ENCODE results near the gene TMEM127. TPM values are rescaled to one million over a fixed set of nuclear protein-coding genes. Genes with fewer than 3 reads are reported as not detected.
A peak's percentile ranks its signal among the peaks of the same experiment; 100 is the strongest.
"Not testable (repeated sequence)": the region's sequence is repeated elsewhere in the genome, so short reads cannot be mapped to it uniquely, and the experiment has no call there.

The TMEM127 gene
- total and polyA plus RNA-seq, 2 donors from 2014 or later: 37.4 to 72.3 TPM

DNA sequence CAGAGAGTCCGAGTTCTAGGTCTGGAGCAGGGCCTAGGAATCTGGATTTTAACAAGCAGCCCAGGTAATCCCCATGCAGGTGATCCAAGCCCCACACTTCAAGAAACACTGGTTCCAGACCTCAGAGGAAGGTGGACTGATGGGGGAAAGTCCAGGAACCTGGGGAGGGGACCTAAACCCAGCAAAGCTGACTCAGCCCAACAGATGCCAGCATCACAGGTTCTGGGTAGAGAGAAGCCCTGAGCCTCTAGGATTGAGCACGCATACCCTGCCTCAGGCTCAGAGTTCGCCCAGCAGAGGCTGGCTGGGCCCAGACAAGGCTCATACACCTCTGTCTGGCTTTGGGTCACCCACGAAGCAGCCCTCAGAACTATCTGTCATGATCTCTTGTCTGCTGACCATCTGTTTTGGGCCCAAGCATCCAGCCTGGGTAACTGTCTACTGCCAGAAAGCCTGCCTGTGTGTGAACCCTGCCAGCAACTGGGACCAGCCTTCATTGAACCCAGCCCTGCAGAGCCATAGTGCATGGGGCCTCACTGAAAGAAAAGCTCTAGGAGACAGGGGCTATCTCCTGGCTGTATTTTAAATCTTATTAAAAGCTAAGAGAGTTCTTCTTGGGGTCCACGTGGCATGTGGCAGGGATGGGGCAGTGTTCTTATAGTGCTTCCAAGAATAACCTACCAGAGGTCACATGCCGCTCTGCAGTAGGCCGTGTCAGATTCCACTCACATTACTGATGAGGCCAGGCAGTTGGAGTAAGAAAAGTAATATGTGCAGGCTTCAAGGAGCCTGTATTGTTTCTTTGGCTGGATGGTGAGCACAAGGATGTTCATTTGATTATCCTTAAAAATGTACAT, 7.4 kb downstream of the TMEM127 start:
- Histone ChIP-seq H3K36me3 (ENCODE audit: control insufficient read depth in 2 of 3, insufficient read depth in 3 of 3, low read length in 3 of 3) (peaks cover 3 to 29% (median 23%) of the 10 kb centered on the region in 3 donors), H3K9me3 (ENCODE audit: control insufficient read depth in 2 of 3, insufficient read depth in 1 of 3, low read length in 3 of 3) (no peaks in the 10 kb centered on the region), H3K27me3 (ENCODE audit: control insufficient read depth, insufficient read depth, low read length) (no peaks in the 10 kb centered on the region), H3K4me1 (ENCODE audit: control insufficient read depth in 2 of 3, insufficient read depth in 2 of 3, low read depth in 1 of 3, low read length in 3 of 3) (peaks cover 0 to 53% (median 51%) of the 10 kb centered on the region in 3 donors), H3K4me3 (ENCODE audit: low read length in 3 of 3) (no peak overlapping the region), H3K27ac (ENCODE audit: low read depth in 2 of 2, low read length in 2 of 2) (peak overlapping the region; percentile 68 to 93), H3K9ac (ENCODE audit: low read length in 3 of 3) (peak overlapping the region in 2 of 3 donors; percentile 4 to 52)
- FAIRE-seq (no peak), DNase-seq (peak in 2 of 5 donors; percentile 52 to 58)
- TF ChIP-seq, protein P1, sequence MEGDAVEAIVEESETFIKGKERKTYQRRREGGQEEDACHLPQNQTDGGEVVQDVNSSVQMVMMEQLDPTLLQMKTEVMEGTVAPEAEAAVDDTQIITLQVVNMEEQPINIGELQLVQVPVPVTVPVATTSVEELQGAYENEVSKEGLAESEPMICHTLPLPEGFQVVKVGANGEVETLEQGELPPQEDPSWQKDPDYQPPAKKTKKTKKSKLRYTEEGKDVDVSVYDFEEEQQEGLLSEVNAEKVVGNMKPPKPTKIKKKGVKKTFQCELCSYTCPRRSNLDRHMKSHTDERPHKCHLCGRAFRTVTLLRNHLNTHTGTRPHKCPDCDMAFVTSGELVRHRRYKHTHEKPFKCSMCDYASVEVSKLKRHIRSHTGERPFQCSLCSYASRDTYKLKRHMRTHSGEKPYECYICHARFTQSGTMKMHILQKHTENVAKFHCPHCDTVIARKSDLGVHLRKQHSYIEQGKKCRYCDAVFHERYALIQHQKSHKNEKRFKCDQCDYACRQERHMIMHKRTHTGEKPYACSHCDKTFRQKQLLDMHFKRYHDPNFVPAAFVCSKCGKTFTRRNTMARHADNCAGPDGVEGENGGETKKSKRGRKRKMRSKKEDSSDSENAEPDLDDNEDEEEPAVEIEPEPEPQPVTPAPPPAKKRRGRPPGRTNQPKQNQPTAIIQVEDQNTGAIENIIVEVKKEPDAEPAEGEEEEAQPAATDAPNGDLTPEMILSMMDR (IDR thresholded peaks at IDR 0.05; ENCODE audit: borderline replicate concordance, extremely low read depth, insufficient read depth): no peak
- intact Hi-C loops (cut with DNase I): no loop called here

DNA sequence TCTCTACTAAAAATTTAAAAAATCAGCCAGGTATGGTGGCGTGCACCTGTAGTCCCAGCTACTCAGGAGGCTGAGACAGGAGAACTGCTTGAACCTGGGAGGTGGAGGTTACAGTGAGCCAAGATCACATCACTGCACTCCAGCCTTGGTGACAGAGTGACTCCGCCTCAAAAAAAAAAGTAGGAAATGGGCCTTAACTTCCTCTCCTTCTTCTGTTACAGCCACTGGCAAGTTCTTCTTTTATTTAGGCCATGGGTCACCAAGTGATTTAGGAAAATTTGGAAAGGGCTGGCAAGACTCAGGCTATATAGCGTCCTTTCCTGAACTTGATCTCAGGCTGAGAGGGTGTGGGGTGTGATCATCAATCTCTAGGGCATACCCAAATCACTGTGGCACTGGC, 8.1 kb downstream of the TMEM127 start:
- FAIRE-seq; intact Hi-C loops (cut with DNase I); H3K4me3 ChIP-seq (ENCODE audit: low read length in 3 of 3); H3K9me3 ChIP-seq (ENCODE audit: control insufficient read depth in 2 of 3, insufficient read depth in 1 of 3, low read length in 3 of 3); DNase-seq; H3K27me3 ChIP-seq (ENCODE audit: control insufficient read depth, insufficient read depth, low read length): not testable (repeated sequence)
- H3K36me3 ChIP-seq (ENCODE audit: control insufficient read depth in 2 of 3, insufficient read depth in 3 of 3, low read length in 3 of 3): peaks cover 3 to 32% (median 25%) of the 10 kb centered on the region in 3 donors
- H3K27ac ChIP-seq (ENCODE audit: low read depth in 2 of 2, low read length in 2 of 2): peak overlapping the region; percentile 68 to 93
- peaks cover 0 to 55% (median 51%) of the 10 kb centered on the region in 3 donors for H3K4me1 ChIP-seq (ENCODE audit: control insufficient read depth in 2 of 3, insufficient read depth in 2 of 3, low read depth in 1 of 3, low read length in 3 of 3)
- peak overlapping the region in 2 of 3 donors; percentile 4 to 29 for H3K9ac ChIP-seq (ENCODE audit: low read length in 3 of 3)

DNA sequence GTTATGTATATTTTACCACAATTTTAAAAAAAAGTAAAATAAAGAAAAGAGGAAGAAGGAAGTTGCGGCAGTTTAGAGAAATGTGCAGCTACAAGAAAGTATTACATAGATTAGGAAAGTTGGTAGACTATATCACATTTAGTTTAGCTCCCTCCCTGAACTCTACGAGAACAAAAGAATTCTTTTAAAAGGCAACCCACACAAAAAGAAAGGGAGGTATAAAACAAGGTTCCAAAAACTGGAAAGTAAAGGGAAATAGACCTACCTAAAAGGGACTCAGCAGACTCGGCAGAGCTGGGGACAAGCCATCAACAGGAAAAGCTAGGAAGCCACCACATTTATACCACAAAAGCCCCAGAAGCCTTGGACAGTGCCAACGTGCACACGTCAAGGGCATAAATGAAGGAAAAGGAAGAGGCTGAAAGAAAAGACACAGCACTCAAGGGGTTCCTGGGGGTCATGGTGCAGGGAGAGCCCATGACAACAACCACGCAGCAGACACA, 9.1 kb downstream of the TMEM127 start:
- DNase-seq: peak in 1 of 5 donors; percentile 16
- H3K4me3 ChIP-seq (ENCODE audit: low read length in 3 of 3): no peak overlapping the region
- H3K27me3 ChIP-seq (ENCODE audit: control insufficient read depth, insufficient read depth, low read length): no peaks in the 10 kb centered on the region
- H3K9me3 ChIP-seq (ENCODE audit: control insufficient read depth in 2 of 3, insufficient read depth in 1 of 3, low read length in 3 of 3): no peaks in the 10 kb centered on the region
- H3K9ac ChIP-seq (ENCODE audit: low read length in 3 of 3): no peak overlapping the region
- intact Hi-C loops (cut with DNase I): no loop called here
- H3K36me3 ChIP-seq (ENCODE audit: control insufficient read depth in 2 of 3, insufficient read depth in 3 of 3, low read length in 3 of 3): peaks cover 3 to 32% (median 31%) of the 10 kb centered on the region in 3 donors
- TF ChIP-seq, protein P1 (IDR thresholded peaks at IDR 0.05; ENCODE audit: borderline replicate concordance, extremely low read depth, insufficient read depth): no peak
- H3K4me1 ChIP-seq (ENCODE audit: control insufficient read depth in 2 of 3, insufficient read depth in 2 of 3, low read depth in 1 of 3, low read length in 3 of 3): peaks cover 3 to 64% (median 52%) of the 10 kb centered on the region in 3 donors
- no peak for FAIRE-seq
- H3K27ac ChIP-seq (ENCODE audit: low read depth in 2 of 2, low read length in 2 of 2): peak overlapping the region in 1 of 2 donors; percentile 40

DNA sequence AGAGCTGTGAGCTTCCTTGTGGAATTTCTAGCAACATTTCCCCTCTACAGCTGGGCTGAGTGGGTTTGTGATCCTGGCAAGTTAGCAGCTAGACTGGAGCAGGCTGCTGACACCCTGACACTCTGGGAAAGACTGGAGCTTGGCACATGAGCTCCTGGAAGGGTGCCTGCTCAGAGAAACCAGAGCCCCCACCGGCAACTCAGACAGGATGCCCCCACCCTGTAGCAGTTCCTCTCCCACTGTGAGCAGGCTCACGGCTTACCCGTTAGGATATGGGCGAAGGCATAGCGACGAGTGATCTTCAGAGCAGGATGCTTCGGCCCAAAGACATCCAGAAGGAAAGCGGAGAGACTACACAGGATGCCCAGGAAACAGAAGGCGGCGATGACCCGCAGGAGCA, 11.2 kb downstream of the TMEM127 start:
- peak in 1 of 5 donors; percentile 56 for DNase-seq
- H3K27me3 ChIP-seq (ENCODE audit: control insufficient read depth, insufficient read depth, low read length): no peaks in the 10 kb centered on the region
- H3K4me1 ChIP-seq (ENCODE audit: control insufficient read depth in 2 of 3, insufficient read depth in 2 of 3, low read depth in 1 of 3, low read length in 3 of 3): peaks cover 3 to 53% (median 36%) of the 10 kb centered on the region in 3 donors
- H3K4me3 ChIP-seq (ENCODE audit: low read length in 3 of 3): no peak overlapping the region
- peak overlapping the region in 1 of 2 donors; percentile 10 for H3K27ac ChIP-seq (ENCODE audit: low read depth in 2 of 2, low read length in 2 of 2)
- H3K36me3 ChIP-seq (ENCODE audit: control insufficient read depth in 2 of 3, insufficient read depth in 3 of 3, low read length in 3 of 3): peaks cover 3 to 34% (median 29%) of the 10 kb centered on the region in 3 donors
- no peak for FAIRE-seq
- no peaks in the 10 kb centered on the region for H3K9me3 ChIP-seq (ENCODE audit: control insufficient read depth in 2 of 3, insufficient read depth in 1 of 3, low read length in 3 of 3)
- no peak overlapping the region for H3K9ac ChIP-seq (ENCODE audit: low read length in 3 of 3)
- TF ChIP-seq, protein P1 (IDR thresholded peaks at IDR 0.05; ENCODE audit: borderline replicate concordance, extremely low read depth, insufficient read depth): no peak
- intact Hi-C loops (cut with DNase I): no loop called here
